DOHH2 (cell line): ENCODE results near the gene NFKB1.

Experiments used
- EZH2phosphoT487 ChIP-seq: fragments of 200-600 bp; sonication (generic); IDR thresholded peaks from 2 replicates; pipeline ENCODE4 v1.6.1; 2017; ENCODE audit warnings: borderline replicate concordance, mild to moderate bottlenecking, antibody characterized with exemption, low read length, moderate library complexity, mixed read lengths
- TF ChIP-seq, protein P1 (sequence below): fragments of 200-600 bp; sonication (generic); IDR thresholded peaks from one replicate; pipeline ENCODE4 v1.5.1; 2014; ENCODE audit warnings: antibody characterized with exemption, mild to moderate bottlenecking, low read depth, low read length; ENCODE audit not compliant: poor library complexity, severe bottlenecking

DNA sequence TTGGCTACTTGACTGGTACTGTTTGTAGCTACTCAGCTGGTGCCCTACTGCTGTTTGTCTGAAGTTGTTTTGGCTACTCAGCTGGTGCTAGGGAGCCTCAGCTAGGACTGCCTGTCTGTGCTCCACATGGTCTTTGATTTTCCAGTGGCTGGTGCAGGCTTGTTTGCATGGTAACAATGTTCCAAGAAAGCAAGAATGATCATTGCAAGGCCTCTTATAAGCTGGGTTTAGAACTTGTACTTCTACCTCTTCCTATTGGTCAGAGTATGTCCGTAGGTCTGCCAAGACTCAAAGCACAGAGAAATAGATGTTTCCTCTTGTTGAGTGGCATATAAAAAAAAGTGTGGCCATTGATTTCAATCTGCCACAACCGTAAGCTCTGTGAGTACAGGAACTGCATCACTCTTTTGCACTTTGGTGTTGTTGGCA is 17.6 kb downstream of the NFKB1 start:
- TF ChIP-seq, protein P1, sequence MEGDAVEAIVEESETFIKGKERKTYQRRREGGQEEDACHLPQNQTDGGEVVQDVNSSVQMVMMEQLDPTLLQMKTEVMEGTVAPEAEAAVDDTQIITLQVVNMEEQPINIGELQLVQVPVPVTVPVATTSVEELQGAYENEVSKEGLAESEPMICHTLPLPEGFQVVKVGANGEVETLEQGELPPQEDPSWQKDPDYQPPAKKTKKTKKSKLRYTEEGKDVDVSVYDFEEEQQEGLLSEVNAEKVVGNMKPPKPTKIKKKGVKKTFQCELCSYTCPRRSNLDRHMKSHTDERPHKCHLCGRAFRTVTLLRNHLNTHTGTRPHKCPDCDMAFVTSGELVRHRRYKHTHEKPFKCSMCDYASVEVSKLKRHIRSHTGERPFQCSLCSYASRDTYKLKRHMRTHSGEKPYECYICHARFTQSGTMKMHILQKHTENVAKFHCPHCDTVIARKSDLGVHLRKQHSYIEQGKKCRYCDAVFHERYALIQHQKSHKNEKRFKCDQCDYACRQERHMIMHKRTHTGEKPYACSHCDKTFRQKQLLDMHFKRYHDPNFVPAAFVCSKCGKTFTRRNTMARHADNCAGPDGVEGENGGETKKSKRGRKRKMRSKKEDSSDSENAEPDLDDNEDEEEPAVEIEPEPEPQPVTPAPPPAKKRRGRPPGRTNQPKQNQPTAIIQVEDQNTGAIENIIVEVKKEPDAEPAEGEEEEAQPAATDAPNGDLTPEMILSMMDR: no peak
- no peak for TF ChIP-seq EZH2phosphoT487
